Erythroblast (primary cell): ENCODE measurements around the gene ATP13A5.

Experiments used
- GATA1 ChIP-seq: IDR thresholded peaks from 2 replicates; pipeline ENCODE4 v1.6.1; 2011; ENCODE audit warnings: low read depth, mild to moderate bottlenecking, control low read depth, low read length, moderate library complexity
- POLR2A ChIP-seq: IDR thresholded peaks from 2 replicates; pipeline ENCODE4 v1.6.1; 2011; ENCODE audit warnings: mild to moderate bottlenecking, low read length

- TF ChIP-seq POLR2A: no peak
- TF ChIP-seq GATA1: no peak
These were observed 129.6 kb downstream of the ATP13A5 start for GRCh38 chr3:193248848-193249468.
